GM12878 (cell line): ENCODE measurements around the gene UVSSA. TPM values are rescaled to one million over a fixed set of nuclear protein-coding genes. Genes with fewer than 3 reads are reported as not detected.

Experiments used
- CEBPZ ChIP-seq: fragments of 150-350 bp; IDR thresholded peaks from 2 replicates; pipeline ENCODE4 v1.6.1; 2016; ENCODE audit warnings: low read depth, low read length
- EGR1 ChIP-seq, 2 experiments: IDR thresholded peaks; 1 replicate in 1 of 2; 2 replicates in 1 of 2; pipeline ENCODE4 v1.6.1; 2011 to 2012; ENCODE audit warnings: low read depth in 2 of 2, low read length in 2 of 2, borderline replicate concordance in 1 of 2, mild to moderate bottlenecking in 1 of 2, moderate library complexity in 1 of 2
- IRF4 ChIP-seq: IDR thresholded peaks from 2 replicates; pipeline ENCODE4 v1.6.1; 2011; ENCODE audit warnings: low read depth, low read length
- MTA2 ChIP-seq: fragments of 450-650 bp; IDR thresholded peaks from 2 replicates; pipeline ENCODE4 v1.6.1; 2016; ENCODE audit warnings: low read depth, mild to moderate bottlenecking, moderate library complexity
- SMAD1 ChIP-seq: fragments of 450-650 bp; IDR thresholded peaks from 2 replicates; pipeline ENCODE4 v1.6.1; 2018; ENCODE audit warnings: mild to moderate bottlenecking, low read depth; ENCODE audit not compliant: partially characterized antibody
- WRNIP1 ChIP-seq: IDR thresholded peaks from 2 replicates; pipeline ENCODE4 v1.6.1; 2011; ENCODE audit warnings: low read depth, low read length, improper control_type of control experiment, borderline replicate concordance
- polyA plus RNA-seq, 11 experiments: library from polyadenylated mRNA; depleted of rRNA in 4 of 11; unstranded in 6 of 11; stranded (reverse) in 5 of 11; fragments of >200 nt; fragmentation: Nextera tagmentation in 4 of 11; fragmentation: Illumina TruSeq in 1 of 11; extraction: Ambion mirVana in 4 of 11; extraction: Trizol in 1 of 11; gene quantifications; 1 replicate in 1 of 11; 2 replicates in 10 of 11; pipeline versions ENCODE4 v1.2.1 to v1.2.3, GENCODE V29; 2011 to 2016; ENCODE audit warnings: inconsistent platforms in 2 of 11, missing spikeins in 2 of 11, low read depth in 1 of 11
- total RNA-seq, 4 experiments: library from RNA; depleted of rRNA in 3 of 4; stranded (reverse); fragments of >200 nt in 3 of 4; fragmentation: Illumina TruSeq in 1 of 4; extraction: Trizol in 1 of 4; gene quantifications; 2 replicates each; pipeline versions ENCODE4 v1.2.1 to v1.2.3, GENCODE V29; 2013 to 2021
- TF ChIP-seq, protein P1 (sequence below): fragments of 450-650 bp; IDR thresholded peaks from 2 replicates; pipeline ENCODE4 v1.6.1; 2018; ENCODE audit warnings: borderline replicate concordance, mild to moderate bottlenecking; ENCODE audit not compliant: partially characterized antibody

The UVSSA gene
- total and polyA plus RNA-seq, 10 of the 15 experiments (the other 5 are each of a cell fraction or from before 2014, with no cell fraction given): 0.34 to 16.8 (median 3.6) TPM

GRCh38 chr4:1351854-1352566 lies 5.0 kb downstream of the UVSSA start (continued):
- TF ChIP-seq IRF4 (no peak), MTA2 (no peak), CEBPZ (no peak), SMAD1 (no peak), WRNIP1 (no peak), EGR1 (IDR thresholded peaks at IDR 0.05; ENCODE audit: borderline replicate concordance in 1 of 2, low read depth in 2 of 2, low read length in 2 of 2) (no peak)
- TF ChIP-seq, protein P1, sequence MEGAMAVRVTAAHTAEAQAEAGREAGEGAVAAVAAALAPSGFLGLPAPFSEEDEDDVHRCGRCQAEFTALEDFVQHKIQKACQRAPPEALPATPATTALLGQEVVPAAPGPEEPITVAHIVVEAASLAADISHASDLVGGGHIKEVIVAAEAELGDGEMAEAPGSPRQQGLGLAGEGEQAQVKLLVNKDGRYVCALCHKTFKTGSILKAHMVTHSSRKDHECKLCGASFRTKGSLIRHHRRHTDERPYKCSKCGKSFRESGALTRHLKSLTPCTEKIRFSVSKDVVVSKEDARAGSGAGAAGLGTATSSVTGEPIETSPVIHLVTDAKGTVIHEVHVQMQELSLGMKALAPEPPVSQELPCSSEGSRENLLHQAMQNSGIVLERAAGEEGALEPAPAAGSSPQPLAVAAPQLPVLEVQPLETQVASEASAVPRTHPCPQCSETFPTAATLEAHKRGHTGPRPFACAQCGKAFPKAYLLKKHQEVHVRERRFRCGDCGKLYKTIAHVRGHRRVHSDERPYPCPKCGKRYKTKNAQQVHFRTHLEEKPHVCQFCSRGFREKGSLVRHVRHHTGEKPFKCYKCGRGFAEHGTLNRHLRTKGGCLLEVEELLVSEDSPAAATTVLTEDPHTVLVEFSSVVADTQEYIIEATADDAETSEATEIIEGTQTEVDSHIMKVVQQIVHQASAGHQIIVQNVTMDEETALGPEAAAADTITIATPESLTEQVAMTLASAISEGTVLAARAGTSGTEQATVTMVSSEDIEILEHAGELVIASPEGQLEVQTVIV: no peak
- TF ChIP-seq, all 136 proteins: peak for 16
